ENCODE data around the gene ICAM4. TPM values are rescaled to one million over a fixed set of nuclear protein-coding genes. Genes with fewer than 3 reads are reported as not detected.
A peak's percentile ranks its signal among the peaks of the same experiment; 100 is the strongest.

The ICAM4 gene
- total and polyA plus RNA-seq, 8 donors = 0.56 to 1.9 (median 0.85) TPM; not detected in 5

DNA sequence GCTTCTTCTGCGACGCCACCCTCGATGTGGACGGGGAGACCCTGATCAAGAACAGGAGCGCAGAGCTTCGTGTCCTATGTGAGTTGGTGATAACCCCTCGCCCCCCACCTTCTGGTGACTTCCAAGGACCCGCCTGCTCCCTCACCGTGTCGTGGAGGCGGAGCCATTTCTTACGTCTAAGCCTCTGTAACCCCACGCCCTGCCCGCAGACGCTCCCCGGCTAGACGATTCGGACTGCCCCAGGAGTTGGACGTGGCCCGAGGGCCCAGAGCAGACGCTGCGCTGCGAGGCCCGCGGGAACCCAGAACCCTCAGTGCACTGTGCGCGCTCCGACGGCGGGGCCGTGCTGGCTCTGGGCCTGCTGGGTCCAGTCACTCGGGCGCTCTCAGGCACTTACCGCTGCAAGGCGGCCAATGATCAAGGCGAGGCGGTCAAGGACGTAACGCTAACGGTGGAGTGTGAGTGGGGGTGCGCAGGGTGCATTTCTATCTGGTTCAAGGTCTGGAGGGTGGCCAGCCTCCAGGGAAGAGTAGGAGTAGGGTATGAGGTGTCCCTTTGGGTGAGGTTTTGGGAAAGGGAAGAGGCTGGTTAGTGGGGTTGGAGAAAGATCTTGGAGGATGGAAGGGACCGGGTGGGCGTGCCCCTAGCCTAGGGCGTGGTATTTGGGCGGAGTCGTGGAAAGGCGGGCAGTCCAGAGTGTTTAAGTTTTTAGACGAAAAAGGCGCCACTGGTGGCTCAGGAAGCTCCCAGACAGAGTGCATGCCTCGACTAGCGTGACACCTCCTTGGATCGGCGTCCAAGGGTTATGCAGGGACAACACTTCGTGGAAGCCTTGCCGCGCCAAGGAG is 6.3 kb downstream of the ICAM4 start:
- Histone ChIP-seq H3K36me3 (no peaks in the 10 kb centered on the region), H3K27ac (no peak overlapping the region), H3K27me3 (peaks cover 45 to 100% (median 88%) of the 10 kb centered on the region in 3 donors), H3K9me3 (no peaks in the 10 kb centered on the region), H3K4me3 (peak overlapping the region; percentile 33 to 51 (median 43)), H3K4me1 (peaks cover 57 to 84% (median 79%) of the 10 kb centered on the region in 4 donors)
- WGBS, 5 donors = 13 to 28% (median 15%) methylated on average over 36 to 56 of the region's 56 CpGs
- TF ChIP-seq, protein P1, sequence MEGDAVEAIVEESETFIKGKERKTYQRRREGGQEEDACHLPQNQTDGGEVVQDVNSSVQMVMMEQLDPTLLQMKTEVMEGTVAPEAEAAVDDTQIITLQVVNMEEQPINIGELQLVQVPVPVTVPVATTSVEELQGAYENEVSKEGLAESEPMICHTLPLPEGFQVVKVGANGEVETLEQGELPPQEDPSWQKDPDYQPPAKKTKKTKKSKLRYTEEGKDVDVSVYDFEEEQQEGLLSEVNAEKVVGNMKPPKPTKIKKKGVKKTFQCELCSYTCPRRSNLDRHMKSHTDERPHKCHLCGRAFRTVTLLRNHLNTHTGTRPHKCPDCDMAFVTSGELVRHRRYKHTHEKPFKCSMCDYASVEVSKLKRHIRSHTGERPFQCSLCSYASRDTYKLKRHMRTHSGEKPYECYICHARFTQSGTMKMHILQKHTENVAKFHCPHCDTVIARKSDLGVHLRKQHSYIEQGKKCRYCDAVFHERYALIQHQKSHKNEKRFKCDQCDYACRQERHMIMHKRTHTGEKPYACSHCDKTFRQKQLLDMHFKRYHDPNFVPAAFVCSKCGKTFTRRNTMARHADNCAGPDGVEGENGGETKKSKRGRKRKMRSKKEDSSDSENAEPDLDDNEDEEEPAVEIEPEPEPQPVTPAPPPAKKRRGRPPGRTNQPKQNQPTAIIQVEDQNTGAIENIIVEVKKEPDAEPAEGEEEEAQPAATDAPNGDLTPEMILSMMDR (IDR thresholded peaks at IDR 0.05) = no peak
- no peak for TF ChIP-seq POLR2AphosphoS5 (IDR thresholded peaks at IDR 0.05)
- TF ChIP-seq EP300 (IDR thresholded peaks at IDR 0.05) = no peak
- no peak for TF ChIP-seq POLR2A (IDR thresholded peaks at IDR 0.05)
- intact Hi-C loops (cut with DNase I; ENCODE audit: low total_unique reads) = no loop called here
- no peak for DNase-seq

DNA sequence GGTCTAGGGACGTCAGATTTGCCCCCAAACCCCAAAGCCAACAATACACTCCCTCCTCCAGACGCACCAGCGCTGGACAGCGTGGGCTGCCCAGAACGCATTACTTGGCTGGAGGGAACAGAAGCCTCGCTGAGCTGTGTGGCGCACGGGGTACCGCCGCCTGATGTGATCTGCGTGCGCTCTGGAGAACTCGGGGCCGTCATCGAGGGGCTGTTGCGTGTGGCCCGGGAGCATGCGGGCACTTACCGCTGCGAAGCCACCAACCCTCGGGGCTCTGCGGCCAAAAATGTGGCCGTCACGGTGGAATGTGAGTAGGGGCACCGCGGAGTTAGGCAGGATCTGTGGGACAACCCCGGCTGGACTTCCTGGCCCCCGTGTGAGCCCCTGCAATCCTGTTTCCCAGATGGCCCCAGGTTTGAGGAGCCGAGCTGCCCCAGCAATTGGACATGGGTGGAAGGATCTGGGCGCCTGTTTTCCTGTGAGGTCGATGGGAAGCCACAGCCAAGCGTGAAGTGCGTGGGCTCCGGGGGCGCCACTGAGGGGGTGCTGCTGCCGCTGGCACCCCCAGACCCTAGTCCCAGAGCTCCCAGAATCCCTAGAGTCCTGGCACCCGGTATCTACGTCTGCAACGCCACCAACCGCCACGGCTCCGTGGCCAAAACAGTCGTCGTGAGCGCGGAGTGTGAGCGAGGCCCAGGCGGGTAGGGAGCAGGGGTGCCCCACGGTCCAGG is 7.0 kb downstream of the ICAM4 start:
- H3K4me1 ChIP-seq = peaks cover 49 to 76% (median 71%) of the 10 kb centered on the region in 4 donors
- TF ChIP-seq POLR2AphosphoS5 (IDR thresholded peaks at IDR 0.05) (no peak), EP300 (IDR thresholded peaks at IDR 0.05) (no peak), POLR2A (IDR thresholded peaks at IDR 0.05) (no peak)
- TF ChIP-seq, protein P1 (IDR thresholded peaks at IDR 0.05) = no peak
- DNase-seq = no peak
- intact Hi-C loops (cut with DNase I; ENCODE audit: low total_unique reads) = no loop called here
- H3K27ac ChIP-seq = no peak overlapping the region
- peaks cover 39 to 100% (median 80%) of the 10 kb centered on the region in 3 donors for H3K27me3 ChIP-seq
- H3K36me3 ChIP-seq = no peaks in the 10 kb centered on the region
- 19 to 25% (median 19%) methylated on average over 26 to 49 of the region's 49 CpGs for WGBS, 5 donors
- peak overlapping the region in 1 of 4 donors; percentile 6 for H3K4me3 ChIP-seq
- no peaks in the 10 kb centered on the region for H3K9me3 ChIP-seq

DNA sequence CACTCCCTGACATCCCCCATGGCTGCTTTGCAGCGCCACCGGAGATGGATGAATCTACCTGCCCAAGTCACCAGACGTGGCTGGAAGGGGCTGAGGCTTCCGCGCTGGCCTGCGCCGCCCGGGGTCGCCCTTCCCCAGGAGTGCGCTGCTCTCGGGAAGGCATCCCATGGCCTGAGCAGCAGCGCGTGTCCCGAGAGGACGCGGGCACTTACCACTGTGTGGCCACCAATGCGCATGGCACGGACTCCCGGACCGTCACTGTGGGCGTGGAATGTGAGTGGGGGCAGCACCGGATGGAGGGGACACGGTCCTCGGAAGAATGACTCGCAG is 7.6 kb downstream of the ICAM4 start:
- no peaks in the 10 kb centered on the region for H3K36me3 ChIP-seq
- no peak for DNase-seq
- intact Hi-C loops (cut with DNase I; ENCODE audit: low total_unique reads) = no loop called here
- H3K4me1 ChIP-seq = peaks cover 44 to 70% (median 65%) of the 10 kb centered on the region in 4 donors
- H3K9me3 ChIP-seq = no peaks in the 10 kb centered on the region
- peak overlapping the region in 1 of 4 donors; percentile 6 for H3K4me3 ChIP-seq
- TF ChIP-seq EP300 (IDR thresholded peaks at IDR 0.05) = no peak
- TF ChIP-seq, protein P1 (IDR thresholded peaks at IDR 0.05) = no peak
- no peak for TF ChIP-seq POLR2A (IDR thresholded peaks at IDR 0.05)
- TF ChIP-seq POLR2AphosphoS5 (IDR thresholded peaks at IDR 0.05) = no peak
- H3K27me3 ChIP-seq = peaks cover 34 to 100% (median 74%) of the 10 kb centered on the region in 3 donors
- 7 to 14% (median 11%) methylated on average over 9 to 25 of the region's 25 CpGs; no CpG with 5 or more reads in 1 of the 5 donors for WGBS, 5 donors
- H3K27ac ChIP-seq = no peak overlapping the region

DNA sequence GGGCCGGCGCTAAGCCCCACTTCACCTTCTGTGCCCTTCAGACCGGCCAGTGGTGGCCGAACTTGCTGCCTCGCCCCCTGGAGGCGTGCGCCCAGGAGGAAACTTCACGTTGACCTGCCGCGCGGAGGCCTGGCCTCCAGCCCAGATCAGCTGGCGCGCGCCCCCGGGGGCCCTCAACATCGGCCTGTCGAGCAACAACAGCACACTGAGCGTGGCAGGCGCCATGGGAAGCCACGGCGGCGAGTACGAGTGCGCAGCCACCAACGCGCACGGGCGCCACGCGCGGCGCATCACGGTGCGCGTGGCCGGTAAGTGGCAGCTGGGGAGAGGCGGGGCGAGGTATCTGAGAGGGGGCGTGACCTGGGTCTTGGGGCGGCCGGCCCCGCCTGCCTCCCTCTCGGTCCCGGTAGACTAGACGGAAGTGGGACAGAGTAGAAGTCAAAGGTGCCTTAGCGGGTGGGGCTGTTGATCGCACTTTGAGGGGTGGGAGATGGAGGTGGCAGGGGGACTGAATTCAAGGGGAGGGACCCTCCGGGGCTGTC is 8.6 kb downstream of the ICAM4 start:
- Histone ChIP-seq H3K27me3 (peaks cover 28 to 100% (median 70%) of the 10 kb centered on the region in 3 donors), H3K4me1 (peaks cover 33 to 64% (median 55%) of the 10 kb centered on the region in 4 donors), H3K27ac (no peak overlapping the region), H3K9me3 (no peaks in the 10 kb centered on the region), H3K36me3 (no peaks in the 10 kb centered on the region), H3K4me3 (peak overlapping the region; percentile 17 to 48 (median 29))
- intact Hi-C loops (cut with DNase I; ENCODE audit: low total_unique reads) = no loop called here
- 1 to 6% (median 2%) methylated on average over 4 to 48 of the region's 48 CpGs for WGBS, 5 donors
- TF ChIP-seq, protein P1 (IDR thresholded peaks at IDR 0.05) = peak in 1 of 7 experiments; percentile 12
- no peak for TF ChIP-seq EP300 (IDR thresholded peaks at IDR 0.05)
- peak; percentile 51 to 70 for DNase-seq

All from stomach (tissue), 9 donors.